Ovary (tissue), 9 donors: ENCODE data around the gene DOCK2. TPM values are rescaled to one million over a fixed set of nuclear protein-coding genes. Genes with fewer than 3 reads are reported as not detected.

Experiments
- DNase-seq, 5 donors: peaks; one replicate each; pipeline ENCODE4 v3.0.0-alpha.2; 2019 to 2020
- H3K27ac ChIP-seq, 2 donors: fragments of 200-600 bp; one replicate each; pipeline versions ENCODE4 v1.5.1 to v1.8.0; 2019 to 2022
- H3K27me3 ChIP-seq: fragments of 200-600 bp; one replicate; pipeline ENCODE4 v1.8.0; 2022
- H3K36me3 ChIP-seq: fragments of 200-600 bp; sonication (generic); one replicate; pipeline ENCODE4 v1.5.1; 2019
- H3K4me1 ChIP-seq: one replicate; pipeline ENCODE4 v1.8.1; 2013; ENCODE audit warnings: mild to moderate bottlenecking, moderate library complexity; ENCODE audit not compliant: insufficient read depth
- H3K4me3 ChIP-seq: fragments of 200-600 bp; sonication (generic); one replicate; pipeline ENCODE4 v1.5.1; 2017
- H3K9me3 ChIP-seq, 2 donors: fragments of 200-600 bp in 1 of 2; sonication (generic) in 1 of 2; one replicate each; pipeline versions ENCODE4 v1.5.1 to v1.8.1; 2013 to 2019; ENCODE audit warnings: mild to moderate bottlenecking in 1 of 2, moderate library complexity in 1 of 2
- CTCF ChIP-seq, 3 donors: fragments of 450-650 bp in 2 of 3; fragments of 200-600 bp in 1 of 3; IDR thresholded peaks; one replicate each; pipeline versions ENCODE4 v1.5.1 to v1.8.0; 2016 to 2022; ENCODE audit warnings: antibody characterized with exemption in 3 of 3, mild to moderate bottlenecking in 1 of 3
- EP300 ChIP-seq: sonication (generic); formaldehyde crosslinking; IDR thresholded peaks from one replicate; pipeline ENCODE4 v1.6.1; 2017; ENCODE audit warnings: antibody characterized with exemption
- POLR2A ChIP-seq: fragments of 450-650 bp; IDR thresholded peaks from one replicate; pipeline ENCODE4 v1.6.1; 2017; ENCODE audit warnings: antibody characterized with exemption, mild to moderate bottlenecking, moderate library complexity
- WGBS, 3 donors: extraction: QIAGEN DNeasy Blood & Tissue Kit in 1 of 3; methylation state at CpG; one replicate each; pipeline versions ENCODE4 v1.1.5 to v1.1.7; 2013 to 2017; 5-methylcytosine and 5-hydroxymethylcytosine counted together
- intact Hi-C, 4 donors: fragments of 100-400 bp; cut with DNase I; formaldehyde crosslinking; loops; one replicate each; pipeline versions ENCODE4 v1.11.0 to v1.15.1; 2022 to 2023
- polyA plus RNA-seq, 2 donors: library from polyadenylated mRNA; stranded (reverse); fragments of 200-250 nt in 1 of 2; fragments of 350-450 nt in 1 of 2; fragmentation: Illumina TruSeq in 1 of 2; extraction: RNeasy Lipid Tissue Mini Kit (QIAGEN cat#74804) in 1 of 2; gene quantifications; one replicate each; pipeline ENCODE4 v1.2.3, GENCODE V29; 2013 to 2014
- total RNA-seq, 7 donors: library from RNA; depleted of rRNA in 2 of 7; stranded (reverse); fragments of >200 nt in 2 of 7; fragmentation: NEBNext Ultra II Directional in 3 of 7; extraction: Animal tissue kit (Norgen Biotek cat#: 25700) in 3 of 7; gene quantifications; one replicate each; pipeline versions ENCODE4 v1.1.0 to v1.2.4, GENCODE V29; 2016 to 2023
- donor health status: DM: no; HTN: no; CAD: no; lungs with moderate emphysema.
- donor health status: DM: no; HTN: no; CAD: no.
- donor health status: Bipolar disorder and iron deficiency.
- donor health status: DM: yes; HTN: yes; CAD: no.
- donor health status: DM: no; HTN: no; CAD: no.
- donor health status: DM: yes; HTN: yes; CAD: no.

DOCK2 gene
- total and polyA plus RNA-seq, 9 donors: 1.3 to 10.2 (median 5.4) TPM

DNA sequence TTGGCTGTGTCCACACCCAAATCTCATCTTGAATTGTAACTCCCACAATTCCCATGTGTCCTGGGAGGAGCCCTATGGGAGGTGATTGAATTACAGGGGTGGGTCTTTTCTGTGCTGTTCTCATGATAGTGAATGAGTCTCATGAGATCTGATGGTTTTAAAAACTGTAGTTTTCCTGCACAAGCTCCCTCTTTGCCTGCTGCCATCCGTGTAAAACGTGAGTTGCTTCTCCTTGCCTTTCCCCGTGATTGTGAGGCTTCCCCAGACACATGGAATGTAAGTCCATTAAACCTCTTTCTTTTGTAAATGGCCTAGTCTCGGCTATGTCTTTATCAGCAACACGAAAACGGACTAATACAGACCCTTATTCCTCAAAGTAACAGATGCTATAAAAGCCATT is 94.1 kb downstream of the DOCK2 start:
- DNase-seq: no peak
- Histone ChIP-seq H3K27ac (no peak overlapping the region), H3K36me3 (no peaks in the 10 kb centered on the region), H3K4me1 (no peaks in the 10 kb centered on the region), H3K9me3 (no peaks in the 10 kb centered on the region), H3K27me3 (peaks cover 2% of the 10 kb centered on the region), H3K4me3 (no peak overlapping the region)
- TF ChIP-seq CTCF (IDR thresholded peaks at IDR 0.05) (no peak), POLR2A (no peak), EP300 (no peak)
- 87 to 92% (median 87%) methylated on average over 6 of the region's 6 CpGs for WGBS, 3 donors
- intact Hi-C loops: no loop called here

- Histone ChIP-seq H3K4me1 (no peaks in the 10 kb centered on the region), H3K27ac (no peak overlapping the region), H3K9me3 (no peaks in the 10 kb centered on the region), H3K36me3 (no peaks in the 10 kb centered on the region), H3K4me3 (no peak overlapping the region), H3K27me3 (peaks cover 2% of the 10 kb centered on the region)
- WGBS, 3 donors: 41 to 50% (median 49%) methylated on average over 1 of the region's 1 CpG
- intact Hi-C loops: no loop called here
- TF ChIP-seq EP300 (no peak), CTCF (IDR thresholded peaks at IDR 0.05) (no peak), POLR2A (no peak)
- no peak for DNase-seq
These were observed 95.8 kb downstream of the DOCK2 start for GRCh38 chr5:169732841-169733240.

DNA sequence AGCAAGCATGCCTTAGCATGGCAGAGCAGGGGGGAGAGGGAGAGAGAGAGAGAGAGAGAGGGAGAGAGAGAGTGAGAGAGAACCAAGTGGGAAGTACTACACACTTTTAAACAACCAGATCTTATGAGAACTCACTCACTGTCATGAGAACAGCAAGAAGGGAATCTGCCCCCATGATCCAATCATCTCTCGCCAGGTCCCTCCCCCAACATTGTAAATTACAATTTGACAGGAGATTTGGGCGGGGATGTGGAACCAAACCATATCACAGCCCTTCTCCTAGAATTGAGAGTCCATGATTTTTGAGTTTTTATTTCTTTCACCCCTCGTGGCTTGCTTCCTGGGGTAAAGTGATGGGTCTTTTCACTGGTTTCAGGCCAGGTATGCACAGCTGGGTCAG is 98.8 kb downstream of the DOCK2 start:
- H3K27ac ChIP-seq: no peak overlapping the region

GRCh38 chr5:169736653-169737052 is 99.6 kb downstream of the DOCK2 start:
- H3K4me3 ChIP-seq: no peak overlapping the region
- no peaks in the 10 kb centered on the region for H3K4me1 ChIP-seq
- TF ChIP-seq POLR2A (no peak), EP300 (no peak)
- intact Hi-C loops: no loop called here
- no peaks in the 10 kb centered on the region for H3K9me3 ChIP-seq
- DNase-seq: no peak
- no peaks in the 10 kb centered on the region for H3K36me3 ChIP-seq
- WGBS, 3 donors: 79 to 97% (median 80%) methylated on average over 2 of the region's 2 CpGs
- peaks cover 2% of the 10 kb centered on the region for H3K27me3 ChIP-seq
- no peak overlapping the region for H3K27ac ChIP-seq

More for the DNA sequence above, 98.8 kb downstream of the DOCK2 start:
- H3K27me3 ChIP-seq: peaks cover 2% of the 10 kb centered on the region
- no peak overlapping the region for H3K4me3 ChIP-seq
- intact Hi-C loops: no loop called here
- H3K4me1 ChIP-seq: no peaks in the 10 kb centered on the region
- 85 to 92% (median 89%) methylated on average over 3 of the region's 3 CpGs for WGBS, 3 donors
- H3K9me3 ChIP-seq: no peaks in the 10 kb centered on the region
- no peak for DNase-seq
- no peak for TF ChIP-seq EP300
- no peak for TF ChIP-seq CTCF (IDR thresholded peaks at IDR 0.05)
- no peak for TF ChIP-seq POLR2A
- H3K36me3 ChIP-seq: no peaks in the 10 kb centered on the region

DNA sequence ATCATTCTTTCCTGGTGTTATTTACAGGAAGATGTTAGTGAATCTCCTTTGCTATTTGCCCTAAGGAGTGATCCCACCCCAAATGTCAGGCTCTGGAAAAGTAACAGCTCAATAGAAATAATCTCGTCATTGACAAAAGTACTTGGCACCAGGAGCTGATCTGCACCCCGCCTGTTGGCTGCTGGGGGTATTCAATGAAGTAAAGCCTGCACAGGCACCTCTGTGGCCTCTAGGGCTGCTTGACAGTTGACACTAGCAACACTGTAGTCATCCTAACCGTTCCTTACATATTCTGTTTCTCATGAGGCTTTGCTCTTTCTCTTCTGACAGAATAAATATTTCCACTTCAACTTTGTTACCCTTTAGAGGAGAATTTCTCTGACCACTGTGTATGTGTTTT is 103.4 kb downstream of the DOCK2 start:
- Histone ChIP-seq H3K36me3 (no peaks in the 10 kb centered on the region), H3K27ac (no peak overlapping the region), H3K4me1 (peaks cover 17% of the 10 kb centered on the region), H3K27me3 (no peaks in the 10 kb centered on the region), H3K9me3 (no peaks in the 10 kb centered on the region), H3K4me3 (no peak overlapping the region)
- 90 to 91% (median 91%) methylated on average over 3 of the region's 3 CpGs for WGBS, 3 donors
- intact Hi-C loops: no loop called here
- no peak for DNase-seq
- TF ChIP-seq POLR2A (no peak), CTCF (IDR thresholded peaks at IDR 0.05) (no peak), EP300 (no peak)
